AG08395 (cell line): ENCODE data around the gene ULK2.
"Not testable (repeated sequence)": the region's sequence is repeated elsewhere in the genome, so short reads cannot be mapped to it uniquely, and the experiment has no call there.

Source experiments
- DNase-seq: peaks from one replicate; pipeline ENCODE4 v3.0.0; 2012; ENCODE audit warnings: mixed read lengths, low spot score

ULK2 gene

GRCh38 chr17:19766421-19767270 is 101.1 kb downstream of the ULK2 start:
- DNase-seq = peak; percentile 79

GRCh38 chr17:19766016-19766415 is 101.7 kb downstream of the ULK2 start:
- no peak for DNase-seq

- DNase-seq = not testable (repeated sequence)
Measured at GRCh38 chr17:19763991-19764390, 103.7 kb downstream of the ULK2 start.

- no peak for DNase-seq
Measured at GRCh38 chr17:19763416-19763815, 104.3 kb downstream of the ULK2 start.

GRCh38 chr17:19762515-19762961 is 105.2 kb downstream of the ULK2 start:
- DNase-seq = peak; percentile 87

- DNase-seq = no peak
Measured at GRCh38 chr17:19760746-19761145, 107.0 kb downstream of the ULK2 start.

GRCh38 chr17:19759568-19760549 is 107.9 kb downstream of the ULK2 start:
- DNase-seq = no peak

- no peak for DNase-seq
Measured at GRCh38 chr17:19757536-19758180, 110.1 kb downstream of the ULK2 start.

GRCh38 chr17:19756546-19756945 is 111.2 kb downstream of the ULK2 start:
- no peak for DNase-seq

GRCh38 chr17:19755821-19756510 is 111.8 kb downstream of the ULK2 start:
- no peak for DNase-seq

- no peak for DNase-seq
Measured at GRCh38 chr17:19755392-19755791, 112.3 kb downstream of the ULK2 start.

- no peak for DNase-seq
Measured at GRCh38 chr17:19753661-19754463, 113.9 kb downstream of the ULK2 start.

GRCh38 chr17:19753051-19753509 is 114.7 kb downstream of the ULK2 start:
- peak; percentile 96 for DNase-seq

- no peak for DNase-seq
Measured at GRCh38 chr17:19752216-19753050, 115.3 kb downstream of the ULK2 start.

- DNase-seq = no peak
Measured at GRCh38 chr17:19750835-19751234, 116.9 kb downstream of the ULK2 start.

- DNase-seq = no peak
Measured at GRCh38 chr17:19750020-19750572, 117.6 kb downstream of the ULK2 start.

- DNase-seq = no peak
Measured at GRCh38 chr17:19748807-19749193, 118.9 kb downstream of the ULK2 start.

GRCh38 chr17:19747829-19748806 is 119.6 kb downstream of the ULK2 start, which contains the start of gene ALDH3A1:
ALDH3A1 (minus strand) TSS chr17:19748298; CDS start chr17:19745129, 3,169 bp downstream.
- peak; percentile 53 for DNase-seq
